Activated T-cell treated with anti-CD3 and anti-CD28 coated beads, Interleukin-2, amount 50 U/mL, for 4 hours (primary cell): ENCODE measurements around the gene SH2B2. TPM values are rescaled to one million over a fixed set of nuclear protein-coding genes. Genes with fewer than 3 reads are reported as not detected.
A peak's percentile ranks its signal among the peaks of the same experiment; 100 is the strongest.

Experiments
- ATAC-seq, 2 donors: fragments of 200-7000 bp; cut with Tn5 transposase; one replicate each; pipeline ENCODE4 v1.10.0; 2021
- DNase-seq: peaks from one replicate; pipeline ENCODE4 v3.0.0-alpha.2; 2020
- H3K27me3 Mint-ChIP-seq: one replicate; pipeline ENCODE4 v1.8.0; 2021; ENCODE audit warnings: low read depth, mixed read lengths
- H3K36me3 Mint-ChIP-seq: one replicate; pipeline ENCODE4 v1.8.0; 2022; ENCODE audit warnings: mixed read lengths; ENCODE audit not compliant: insufficient read depth
- H3K4me1 Mint-ChIP-seq: one replicate; pipeline ENCODE4 v1.8.0; 2021; ENCODE audit warnings: low read depth, mixed read lengths
- H3K4me3 Mint-ChIP-seq: one replicate; pipeline ENCODE4 v1.8.0; 2021; ENCODE audit warnings: mild to moderate bottlenecking, moderate library complexity, mixed read lengths
- H3K9me3 Mint-ChIP-seq: one replicate; pipeline ENCODE4 v1.8.0; 2021; ENCODE audit warnings: mixed read lengths
- total RNA-seq, 3 donors: library from RNA; stranded (reverse); gene quantifications; one replicate each; pipeline ENCODE4 v1.2.1, GENCODE V29; 2021

Gene SH2B2
- 1 to 10 TPM; 2.3 to 3.0 (median 2.6) TPM for total RNA-seq

DNA sequence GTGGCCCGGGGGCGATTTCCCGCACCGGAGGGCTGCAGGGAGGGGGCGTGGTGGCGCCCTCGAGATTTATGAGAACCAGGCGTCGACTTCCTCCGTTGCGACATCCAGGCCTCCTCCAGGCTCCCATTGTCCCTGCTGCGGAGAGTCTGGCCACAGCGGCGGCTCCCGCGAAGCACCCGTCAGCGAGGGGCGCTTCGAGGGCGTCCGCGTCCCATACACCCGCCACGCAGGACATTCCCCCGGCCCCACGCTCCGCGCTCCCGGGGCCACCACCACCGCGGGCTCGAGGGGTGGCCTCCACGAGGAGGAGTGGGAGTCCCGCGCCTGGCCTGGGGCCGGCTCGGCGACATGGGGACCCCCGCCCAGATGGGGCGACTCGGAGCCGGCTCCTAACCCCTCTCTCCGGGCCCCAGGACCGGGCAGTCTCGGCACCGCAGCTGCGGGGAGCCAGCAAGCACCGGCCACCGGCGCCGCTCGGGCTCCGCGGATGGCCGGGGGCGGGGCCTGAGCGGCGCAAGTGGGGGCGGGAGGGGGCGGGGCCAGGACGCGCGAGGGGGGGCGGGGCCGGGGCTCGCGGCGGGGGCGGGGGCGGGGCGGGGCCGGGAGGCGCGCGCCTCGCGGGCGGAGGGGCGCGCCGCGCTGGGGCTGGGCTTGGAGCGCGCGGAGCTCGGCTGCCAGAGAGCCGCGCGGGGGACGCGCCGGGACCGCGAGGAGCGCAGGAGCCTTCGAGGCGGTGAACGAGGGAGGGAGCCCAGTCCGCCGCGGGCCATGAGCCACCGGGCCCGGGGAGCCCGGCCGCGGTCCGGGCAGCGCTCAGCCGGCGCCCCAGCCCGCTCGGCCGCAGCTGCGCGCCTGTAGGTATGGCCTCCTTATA, at the start of gene SH2B2:
Gene SH2B2, plus strand, starts transcription at position 632 of the 874 bp plus-strand sequence. CDS start 13,683 bp downstream, outside the sequence.
- DNase-seq (peak; percentile 29), ATAC-seq (peak; percentile 55 to 58)
- Mint-ChIP-seq H3K9me3 (no peaks in the 10 kb centered on the region), H3K27me3 (peaks cover 2% of the 10 kb centered on the region), H3K36me3 (no peaks in the 10 kb centered on the region), H3K4me3 (peak within 1 kb of the TSS; percentile 65), H3K4me1 (peaks cover 34% of the 10 kb centered on the region)

- no peaks in the 10 kb centered on the region for H3K27me3 Mint-ChIP-seq
- no peaks in the 10 kb centered on the region for H3K9me3 Mint-ChIP-seq
These were observed 47.4 kb upstream of the SH2B2 start for GRCh38 chr7:102239206-102239820.

DNA sequence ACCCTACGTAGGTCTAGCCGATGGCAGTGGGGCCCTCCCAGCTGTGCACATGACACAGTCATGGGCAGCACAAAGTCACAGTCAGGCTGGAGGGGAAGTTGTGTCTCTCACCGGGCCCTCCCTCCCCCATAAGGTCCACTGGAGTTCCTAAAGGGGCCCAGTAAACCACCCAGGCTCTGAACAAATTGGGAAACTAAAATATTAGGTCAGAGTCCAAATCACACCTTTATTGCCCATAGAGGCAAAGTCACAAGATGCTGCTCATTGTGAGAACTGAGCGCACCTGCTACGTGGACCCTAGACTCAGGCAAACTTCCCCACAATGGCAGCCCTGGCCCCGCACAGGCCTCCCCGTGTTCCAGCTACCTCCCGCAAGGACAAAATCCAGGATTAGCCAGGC, 45.2 kb upstream of the SH2B2 start:
- no peak for ATAC-seq
- Mint-ChIP-seq H3K4me3 (no peak overlapping the region), H3K9me3 (no peaks in the 10 kb centered on the region), H3K36me3 (peaks cover 5% of the 10 kb centered on the region), H3K27me3 (no peaks in the 10 kb centered on the region), H3K4me1 (no peaks in the 10 kb centered on the region)
- no peak for DNase-seq

More at GRCh38 chr7:102239206-102239820, 47.4 kb upstream of the SH2B2 start:
- H3K4me1 Mint-ChIP-seq: no peaks in the 10 kb centered on the region
- peaks cover 8% of the 10 kb centered on the region for H3K36me3 Mint-ChIP-seq
- ATAC-seq (no peak), DNase-seq (no peak)
- no peak overlapping the region for H3K4me3 Mint-ChIP-seq

DNA sequence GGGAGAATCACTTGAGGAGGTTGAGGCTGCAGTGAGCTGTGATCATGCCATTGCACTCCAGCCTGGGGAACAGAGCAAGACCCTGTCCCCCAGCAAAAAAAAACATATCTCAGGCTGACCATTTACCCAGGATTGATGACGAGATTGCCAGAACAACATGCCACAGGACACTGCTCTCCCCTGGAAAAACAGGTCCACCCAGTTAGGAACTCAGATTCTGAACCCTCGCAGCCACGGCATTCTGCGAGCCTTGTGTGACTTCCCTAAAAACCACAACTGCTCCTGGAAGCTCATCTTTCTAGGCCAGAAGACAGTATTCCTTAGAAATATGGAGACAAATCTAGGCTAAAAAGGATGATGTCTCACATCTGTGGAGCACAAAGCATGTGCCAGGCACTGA, 42.1 kb upstream of the SH2B2 start:
- Mint-ChIP-seq H3K36me3 (peaks cover 9% of the 10 kb centered on the region), H3K4me3 (no peak overlapping the region), H3K27me3 (no peaks in the 10 kb centered on the region), H3K4me1 (no peaks in the 10 kb centered on the region), H3K9me3 (no peaks in the 10 kb centered on the region)
- no peak for ATAC-seq
- no peak for DNase-seq

- Mint-ChIP-seq H3K9me3 (no peaks in the 10 kb centered on the region), H3K4me3 (no peak overlapping the region), H3K4me1 (no peaks in the 10 kb centered on the region), H3K36me3 (peaks cover 12% of the 10 kb centered on the region), H3K27me3 (no peaks in the 10 kb centered on the region)
- ATAC-seq (no peak), DNase-seq (no peak)
These were observed 38.6 kb upstream of the SH2B2 start for GRCh38 chr7:102248081-102248455.

DNA sequence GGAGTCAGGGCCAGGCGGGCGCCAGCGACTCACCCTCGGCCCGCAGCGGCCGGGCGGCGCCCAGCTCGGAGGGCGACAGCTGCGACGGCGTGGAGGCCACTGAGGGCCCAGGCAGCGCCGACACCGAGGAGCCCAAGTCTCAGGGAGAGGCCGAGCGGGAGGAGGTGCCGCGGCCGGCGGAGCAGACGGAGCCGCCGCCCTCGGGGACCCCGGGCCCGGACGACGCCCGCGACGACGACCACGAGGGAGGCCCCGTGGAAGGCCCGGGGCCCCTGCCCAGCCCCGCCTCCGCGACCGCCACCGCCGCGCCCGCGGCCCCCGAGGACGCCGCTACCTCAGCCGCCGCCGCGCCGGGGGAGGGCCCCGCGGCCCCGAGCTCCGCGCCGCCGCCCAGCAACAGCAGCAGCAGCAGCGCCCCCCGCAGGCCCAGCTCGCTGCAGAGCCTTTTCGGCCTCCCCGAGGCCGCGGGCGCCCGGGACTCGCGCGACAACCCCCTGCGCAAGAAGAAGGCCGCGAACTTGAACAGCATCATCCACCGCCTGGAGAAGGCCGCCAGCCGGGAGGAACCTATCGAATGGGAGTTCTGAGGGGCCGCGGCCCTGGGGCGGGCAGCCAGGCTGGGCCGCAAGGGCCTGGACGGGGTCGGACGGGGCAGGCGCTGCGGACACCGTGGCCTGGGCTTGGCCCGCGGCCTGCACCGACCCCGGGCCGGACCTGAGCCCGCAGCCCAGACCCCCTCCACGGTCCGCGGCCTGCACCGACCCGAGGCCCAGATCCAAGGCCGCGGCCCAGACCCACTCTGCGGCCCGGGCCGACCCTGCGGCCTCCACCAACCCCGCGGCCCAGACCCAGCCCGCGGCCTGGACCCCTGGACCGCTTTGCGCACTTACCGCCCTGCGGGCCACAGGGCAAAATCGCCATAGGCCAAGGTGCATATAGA, 37.9 kb upstream of the SH2B2 start:
- no peaks in the 10 kb centered on the region for H3K9me3 Mint-ChIP-seq

DNA sequence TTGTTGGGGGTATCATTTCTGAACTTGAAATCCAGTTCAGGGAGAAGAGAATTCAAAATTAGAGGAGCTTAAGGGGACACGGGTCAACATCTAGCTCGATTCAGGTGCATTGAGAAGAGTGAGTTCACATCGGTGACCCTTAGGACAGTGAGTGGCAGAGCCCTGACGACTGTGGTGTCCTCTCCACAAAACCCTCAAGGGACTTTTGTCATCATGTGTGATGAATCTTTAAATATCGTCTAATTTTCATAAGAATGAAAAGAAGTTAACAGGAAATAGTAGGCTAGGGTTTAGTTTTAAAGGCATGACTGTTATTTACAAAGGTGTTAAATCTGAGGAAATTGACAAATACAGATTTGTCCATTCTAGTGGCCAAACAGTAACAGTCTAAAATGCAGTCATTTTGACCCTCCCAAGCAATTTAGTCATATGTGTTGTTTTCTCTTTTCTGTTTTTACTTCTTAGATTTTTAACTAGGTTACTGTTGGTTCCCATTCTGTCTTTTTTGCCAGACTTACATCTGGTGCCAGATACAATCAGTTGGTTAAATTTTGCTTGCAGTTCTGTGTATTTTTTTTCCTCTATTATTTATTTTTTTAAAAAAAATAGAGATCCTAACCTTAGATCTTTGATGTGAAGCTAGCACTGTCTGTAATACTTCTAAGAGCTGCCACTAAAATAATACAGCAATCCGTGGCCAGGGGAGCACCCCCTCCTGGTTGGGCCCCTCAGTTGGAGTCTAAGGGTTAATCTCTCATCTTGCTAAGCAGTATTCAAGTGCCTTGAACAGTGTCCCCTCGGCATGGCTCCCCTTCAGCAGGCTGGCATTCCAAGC, 34.9 kb upstream of the SH2B2 start:
- DNase-seq: no peak
- Mint-ChIP-seq H3K27me3 (no peaks in the 10 kb centered on the region), H3K36me3 (peaks cover 13% of the 10 kb centered on the region), H3K4me3 (no peak overlapping the region), H3K9me3 (no peaks in the 10 kb centered on the region), H3K4me1 (no peaks in the 10 kb centered on the region)
- ATAC-seq: no peak

More for the DNA sequence above, 37.9 kb upstream of the SH2B2 start:
- H3K4me3 Mint-ChIP-seq: no peak overlapping the region
- ATAC-seq (no peak), DNase-seq (no peak)
- H3K27me3 Mint-ChIP-seq: no peaks in the 10 kb centered on the region
- H3K36me3 Mint-ChIP-seq: peaks cover 10% of the 10 kb centered on the region
- H3K4me1 Mint-ChIP-seq: no peaks in the 10 kb centered on the region

DNA sequence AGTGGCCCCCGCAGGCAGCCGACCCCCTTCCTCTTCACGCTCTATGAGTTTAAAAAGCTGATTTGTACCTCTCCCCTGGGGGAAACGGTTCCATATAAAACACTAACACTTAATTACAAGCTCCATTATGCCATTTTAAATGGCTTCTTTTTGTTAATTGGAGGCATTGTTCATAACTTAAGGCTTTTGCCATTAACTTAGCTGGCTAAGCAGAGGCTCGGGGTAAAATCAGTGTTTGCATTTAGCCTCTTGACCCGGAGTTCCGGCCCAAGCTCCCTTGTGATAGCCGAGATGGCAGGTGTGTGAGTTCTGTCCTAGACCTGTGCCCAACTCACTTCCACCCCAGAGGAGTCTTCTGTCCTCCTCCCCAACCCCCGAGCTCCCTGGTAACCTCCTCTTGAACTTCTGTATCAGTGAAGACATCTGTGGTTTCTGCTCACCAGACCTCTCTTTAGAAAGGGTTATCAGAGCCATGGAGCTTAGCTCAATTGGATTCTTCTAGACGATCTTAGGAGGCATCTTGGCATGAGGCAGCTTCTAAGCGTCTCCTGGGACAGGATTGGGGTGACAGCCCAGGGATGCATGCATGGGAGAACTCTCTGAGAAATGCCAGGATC, 34.2 kb upstream of the SH2B2 start:
- Mint-ChIP-seq H3K36me3 (peaks cover 9% of the 10 kb centered on the region), H3K4me1 (no peaks in the 10 kb centered on the region), H3K4me3 (no peak overlapping the region), H3K9me3 (no peaks in the 10 kb centered on the region), H3K27me3 (no peaks in the 10 kb centered on the region)
- no peak for ATAC-seq
- DNase-seq: no peak

- ATAC-seq: no peak
- H3K27me3 Mint-ChIP-seq: no peaks in the 10 kb centered on the region
- H3K4me1 Mint-ChIP-seq: no peaks in the 10 kb centered on the region
- no peak for DNase-seq
- peaks cover 9% of the 10 kb centered on the region for H3K36me3 Mint-ChIP-seq
- H3K4me3 Mint-ChIP-seq: no peak overlapping the region
- H3K9me3 Mint-ChIP-seq: no peaks in the 10 kb centered on the region
These were observed 33.3 kb upstream of the SH2B2 start for GRCh38 chr7:102253066-102253972.

- H3K4me1 Mint-ChIP-seq: no peaks in the 10 kb centered on the region
- H3K36me3 Mint-ChIP-seq: peaks cover 9% of the 10 kb centered on the region
- DNase-seq: no peak
- no peaks in the 10 kb centered on the region for H3K9me3 Mint-ChIP-seq
- no peaks in the 10 kb centered on the region for H3K27me3 Mint-ChIP-seq
- no peak overlapping the region for H3K4me3 Mint-ChIP-seq
- ATAC-seq: no peak
These were observed 32.7 kb upstream of the SH2B2 start for GRCh38 chr7:102253973-102254370.

DNA sequence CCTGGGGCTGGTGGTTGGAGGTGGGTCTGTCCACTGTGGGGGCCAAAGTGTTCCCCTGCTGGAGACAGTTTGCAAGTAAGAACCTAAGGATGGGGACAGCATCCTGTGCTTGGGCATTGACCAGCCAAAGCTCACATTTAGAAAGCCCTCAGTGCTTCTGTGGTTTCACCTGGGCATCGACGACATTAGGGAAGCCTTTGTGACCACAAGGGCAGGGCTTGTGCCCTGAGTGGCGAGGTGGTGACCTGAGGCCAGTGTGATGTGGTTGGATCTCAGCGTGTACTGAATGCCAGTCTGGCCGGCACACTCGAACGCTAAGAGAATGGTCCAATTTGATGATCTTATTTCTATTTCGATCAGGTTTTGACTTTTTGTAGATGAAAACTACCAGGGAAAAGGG, 32.1 kb upstream of the SH2B2 start:
- H3K36me3 Mint-ChIP-seq: peaks cover 7% of the 10 kb centered on the region
- H3K4me1 Mint-ChIP-seq: no peaks in the 10 kb centered on the region
- no peak overlapping the region for H3K4me3 Mint-ChIP-seq
- H3K9me3 Mint-ChIP-seq: no peaks in the 10 kb centered on the region
- no peaks in the 10 kb centered on the region for H3K27me3 Mint-ChIP-seq
- ATAC-seq: no peak
- DNase-seq: no peak

GRCh38 chr7:102255501-102255900, 31.2 kb upstream of the SH2B2 start:
- ATAC-seq: no peak
- no peak for DNase-seq
- Mint-ChIP-seq H3K4me1 (no peaks in the 10 kb centered on the region), H3K9me3 (no peaks in the 10 kb centered on the region), H3K4me3 (no peak overlapping the region), H3K36me3 (peaks cover 5% of the 10 kb centered on the region), H3K27me3 (no peaks in the 10 kb centered on the region)
